ENCODE data around the gene OR4N2. TPM values are rescaled to one million over a fixed set of nuclear protein-coding genes. Genes with fewer than 3 reads are reported as not detected.
"Not testable (repeated sequence)": the region's sequence is repeated elsewhere in the genome, so short reads cannot be mapped to it uniquely, and the experiment has no call there.

The OR4N2 gene
- total RNA-seq, 1 donor from 2014 or later, result not detected

GRCh38 chr14:19838433-19838832 lies 34.9 kb downstream of the OR4N2 start:
- DNase-seq, result no peak

GRCh38 chr14:19851365-19851764 lies 47.8 kb downstream of the OR4N2 start:
- no peak for DNase-seq

DNA sequence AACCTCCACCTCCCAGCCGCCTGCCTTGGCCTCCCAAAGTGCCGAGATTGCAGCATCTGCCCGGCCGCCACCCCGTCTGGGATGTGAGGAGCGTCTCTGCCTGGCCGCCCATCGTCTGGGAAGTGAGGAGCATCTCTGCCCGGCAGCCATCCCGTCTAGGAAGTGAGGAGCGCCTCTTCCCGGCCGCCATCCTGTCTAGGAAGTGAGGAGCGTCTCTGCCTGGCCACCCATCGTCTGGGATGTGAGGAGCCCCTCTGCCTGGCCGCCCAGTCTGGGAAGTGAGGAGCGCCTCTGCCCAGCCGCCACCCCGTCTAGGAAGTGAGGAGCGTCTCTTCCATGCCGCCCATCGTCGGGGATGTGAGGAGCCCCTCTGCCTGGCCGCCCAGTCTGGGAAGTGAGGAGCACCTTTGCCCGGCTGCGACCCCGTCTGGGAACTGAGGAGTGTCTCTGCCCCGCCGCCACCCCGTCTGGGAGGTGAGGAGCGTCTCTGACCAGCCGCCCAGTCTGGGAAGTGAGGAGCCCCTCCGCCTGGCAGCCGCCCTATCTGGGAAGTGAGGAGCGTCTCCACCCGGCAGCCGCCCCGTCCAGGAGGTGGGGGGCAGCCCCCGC lies 62.6 kb downstream of the OR4N2 start:
- DNase-seq, result not testable (repeated sequence)

DNA sequence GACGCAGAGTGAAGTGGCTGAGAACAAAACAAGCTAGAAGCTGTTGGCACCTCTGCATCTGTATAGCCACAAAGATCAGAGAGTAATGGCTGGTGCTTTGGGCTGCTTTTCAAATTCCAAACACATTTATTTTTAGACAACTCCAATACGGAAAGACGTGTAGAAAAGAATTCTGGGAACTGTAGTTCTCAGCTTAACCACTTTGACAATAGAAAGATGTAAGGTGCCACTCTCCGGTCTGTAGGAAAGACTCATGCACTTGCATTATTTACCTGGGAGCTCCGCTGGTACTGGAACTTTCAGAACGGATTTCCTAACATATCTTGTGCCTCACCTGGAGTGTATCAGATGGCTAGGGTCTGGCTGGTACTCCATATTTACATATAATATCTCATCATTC lies 69.6 kb downstream of the OR4N2 start:
- DNase-seq, result no peak

- DNase-seq, result no peak
Measured at GRCh38 chr14:19874842-19875241, 71.3 kb downstream of the OR4N2 start, which contains the start of gene OR4K2. Gene OR4K2, plus strand, starts transcription at chr14:19875142. Its CDS starts 1,126 bp downstream, at chr14:19876268.

DNA sequence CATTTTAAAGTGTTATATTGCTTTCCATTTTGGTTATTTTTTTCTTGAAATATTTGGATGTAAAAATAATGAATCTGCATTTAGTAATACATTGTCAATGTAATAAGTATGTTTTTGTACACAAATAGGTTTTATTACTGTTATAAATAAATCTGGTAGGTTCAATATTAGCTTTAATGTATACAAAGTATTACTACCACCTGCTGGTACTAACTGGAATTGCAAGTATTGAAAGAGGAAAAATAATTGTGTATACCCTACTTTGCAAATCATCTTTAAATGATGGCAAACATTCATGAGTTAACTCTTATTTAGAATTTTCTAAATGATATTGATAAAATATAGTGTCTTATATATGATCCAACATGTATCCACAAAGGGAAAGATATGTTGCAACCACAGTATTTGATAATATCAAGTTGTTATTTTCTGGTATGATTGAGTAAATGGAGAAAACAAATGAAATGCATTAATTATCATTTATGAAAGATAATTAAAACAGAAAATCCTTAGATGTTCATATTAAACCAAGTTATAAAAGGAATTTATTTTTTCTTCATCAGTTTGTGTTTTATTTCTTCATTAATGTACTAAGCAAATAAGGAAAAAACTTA lies 74.6 kb downstream of the OR4N2 start:
- DNase-seq, result peak; percentile 7

Other genes with a start within 250 kb of the OR4N2 start
- not detected in 2 replicates for gene OR11H2, start 89.9 kb upstream of the OR4N2 start, total RNA-seq
- not detected in 2 replicates for gene OR4Q3, start 60.2 kb upstream of the OR4N2 start, total RNA-seq
- not detected in 2 replicates for gene OR4M1, start 30.3 kb upstream of the OR4N2 start, total RNA-seq
- not detected in 2 replicates for gene OR4K2, start 71.4 kb downstream of the OR4N2 start, total RNA-seq
- gene OR4K5, start 116.8 kb downstream of the OR4N2 start, total RNA-seq, result not detected in 2 replicates
- not detected in 2 replicates for gene OR4K1, start 127.1 kb downstream of the OR4N2 start, total RNA-seq
- gene OR4K15, start 171.8 kb downstream of the OR4N2 start, total RNA-seq, result not detected in 2 replicates
- not detected in 2 replicates for gene OR4Q2, start 198.4 kb downstream of the OR4N2 start, total RNA-seq
- gene OR4K14, start 215.5 kb downstream of the OR4N2 start, total RNA-seq, result not detected in 2 replicates
- gene OR4K13, start 232.3 kb downstream of the OR4N2 start, total RNA-seq, result not detected in 2 replicates

Measured in dermis blood vessel endothelial cell (primary cell).